Measurements from ENCODE around the gene REV3L.

REV3L gene

DNA sequence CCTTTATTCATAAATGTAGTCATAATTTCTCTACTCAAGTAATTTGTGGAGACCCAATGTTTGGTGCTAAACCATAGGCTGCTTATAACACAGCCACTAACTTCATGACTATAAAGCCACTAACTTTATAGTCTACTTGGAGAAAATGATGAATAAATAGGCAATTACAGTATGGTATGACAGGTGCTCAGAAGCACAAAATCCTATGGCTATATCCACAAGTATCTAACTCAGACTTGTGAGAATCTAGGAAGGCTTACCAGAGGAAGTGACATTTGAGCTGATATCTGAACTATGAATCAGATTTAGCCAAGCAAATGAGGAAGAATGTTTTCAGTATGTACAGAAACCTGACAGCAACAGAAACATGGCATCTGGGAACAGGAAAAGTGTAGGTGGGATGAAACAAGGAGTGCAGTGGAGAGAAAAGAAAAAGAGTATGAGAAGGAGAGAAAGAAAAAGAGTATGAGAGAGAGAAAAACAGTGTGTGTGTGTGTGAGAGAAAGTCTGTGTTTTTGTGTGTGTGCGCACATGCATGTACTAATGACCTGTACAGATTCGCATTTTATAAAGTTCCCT lies 59.9 kb downstream of the REV3L start:
- Histone ChIP-seq H3K27me3 (no peaks in the 10 kb centered on the region), H3K4me1 (peaks cover 3 to 56% (median 17%) of the 10 kb centered on the region in 4 donors), H3K36me3 (no peaks in the 10 kb centered on the region), H3K27ac (no peak overlapping the region), H3K4me3 (no peak overlapping the region), H3K9me3 (no peaks in the 10 kb centered on the region)
- no peak for DNase-seq
- intact Hi-C loops (cut with DNase I; ENCODE audit: low total_unique reads) = no loop called here
- TF ChIP-seq, protein P1, sequence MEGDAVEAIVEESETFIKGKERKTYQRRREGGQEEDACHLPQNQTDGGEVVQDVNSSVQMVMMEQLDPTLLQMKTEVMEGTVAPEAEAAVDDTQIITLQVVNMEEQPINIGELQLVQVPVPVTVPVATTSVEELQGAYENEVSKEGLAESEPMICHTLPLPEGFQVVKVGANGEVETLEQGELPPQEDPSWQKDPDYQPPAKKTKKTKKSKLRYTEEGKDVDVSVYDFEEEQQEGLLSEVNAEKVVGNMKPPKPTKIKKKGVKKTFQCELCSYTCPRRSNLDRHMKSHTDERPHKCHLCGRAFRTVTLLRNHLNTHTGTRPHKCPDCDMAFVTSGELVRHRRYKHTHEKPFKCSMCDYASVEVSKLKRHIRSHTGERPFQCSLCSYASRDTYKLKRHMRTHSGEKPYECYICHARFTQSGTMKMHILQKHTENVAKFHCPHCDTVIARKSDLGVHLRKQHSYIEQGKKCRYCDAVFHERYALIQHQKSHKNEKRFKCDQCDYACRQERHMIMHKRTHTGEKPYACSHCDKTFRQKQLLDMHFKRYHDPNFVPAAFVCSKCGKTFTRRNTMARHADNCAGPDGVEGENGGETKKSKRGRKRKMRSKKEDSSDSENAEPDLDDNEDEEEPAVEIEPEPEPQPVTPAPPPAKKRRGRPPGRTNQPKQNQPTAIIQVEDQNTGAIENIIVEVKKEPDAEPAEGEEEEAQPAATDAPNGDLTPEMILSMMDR (IDR thresholded peaks at IDR 0.05) = no peak

DNA sequence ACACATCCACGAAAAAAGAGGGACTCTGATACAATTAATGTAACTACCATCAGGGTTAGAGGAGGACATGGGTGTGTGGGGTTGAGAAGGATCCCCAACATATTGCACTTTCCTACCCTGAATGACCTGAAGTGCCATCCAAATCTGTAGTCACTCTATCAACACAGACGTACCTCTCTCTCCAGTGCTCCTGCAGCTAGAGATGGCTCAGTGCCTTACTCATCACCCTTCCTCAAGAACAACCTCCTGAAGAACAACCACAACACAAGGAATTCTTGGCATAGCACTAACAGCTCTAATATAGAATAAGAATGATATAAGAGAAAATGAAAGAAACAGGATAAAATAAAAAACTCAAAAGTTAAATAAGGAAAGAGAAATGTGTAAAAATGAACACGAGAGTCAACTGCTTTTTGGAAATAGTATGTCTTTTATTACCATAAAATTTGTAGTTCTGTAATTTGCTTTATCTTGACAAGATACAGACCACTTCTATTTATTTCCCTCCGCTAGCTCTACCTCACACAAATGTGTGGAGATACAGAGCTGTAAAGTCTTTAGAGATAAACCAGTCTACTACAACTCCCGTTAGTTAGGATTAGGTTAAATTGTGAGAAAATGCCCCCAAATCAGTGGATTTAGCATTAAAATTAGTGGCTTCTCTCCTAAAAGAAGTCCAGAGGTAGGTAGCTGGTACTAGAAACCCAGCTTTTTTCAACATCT lies 63.9 kb downstream of the REV3L start:
- Histone ChIP-seq H3K27ac (no peak overlapping the region), H3K27me3 (no peaks in the 10 kb centered on the region), H3K9me3 (no peaks in the 10 kb centered on the region), H3K36me3 (peaks cover 0 to 8% (median 3%) of the 10 kb centered on the region in 3 donors), H3K4me3 (no peak overlapping the region), H3K4me1 (peaks cover 8 to 46% (median 19%) of the 10 kb centered on the region in 4 donors)
- TF ChIP-seq, protein P1 (IDR thresholded peaks at IDR 0.05) = no peak
- intact Hi-C loops (cut with DNase I; ENCODE audit: low total_unique reads) = no loop called here
- no peak for DNase-seq

DNA sequence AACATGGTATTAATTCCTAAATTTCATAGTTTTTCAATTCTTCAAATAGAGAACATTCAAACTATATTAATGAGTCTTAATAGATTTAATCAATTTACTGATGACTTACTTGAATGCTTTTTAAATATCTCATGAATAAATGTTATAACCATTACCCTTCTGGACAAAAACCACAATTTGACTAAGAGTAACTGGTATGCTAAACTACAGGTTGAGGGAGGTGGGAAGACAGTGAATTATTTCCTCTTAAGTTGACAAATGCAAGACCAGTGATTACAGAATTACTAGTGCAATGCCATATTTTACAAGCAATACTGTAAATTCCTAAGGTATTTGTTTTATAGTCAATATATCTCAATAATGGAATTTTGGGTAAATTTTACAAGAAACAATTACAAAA lies 65.1 kb downstream of the REV3L start:
- DNase-seq = no peak
- Histone ChIP-seq H3K9me3 (no peaks in the 10 kb centered on the region), H3K27me3 (no peaks in the 10 kb centered on the region), H3K27ac (no peak overlapping the region), H3K4me1 (peaks cover 8 to 34% (median 15%) of the 10 kb centered on the region in 4 donors), H3K4me3 (no peak overlapping the region), H3K36me3 (peaks cover 0 to 12% (median 3%) of the 10 kb centered on the region in 3 donors)
- intact Hi-C loops (cut with DNase I; ENCODE audit: low total_unique reads) = no loop called here
- TF ChIP-seq, protein P1 (IDR thresholded peaks at IDR 0.05) = no peak

DNA sequence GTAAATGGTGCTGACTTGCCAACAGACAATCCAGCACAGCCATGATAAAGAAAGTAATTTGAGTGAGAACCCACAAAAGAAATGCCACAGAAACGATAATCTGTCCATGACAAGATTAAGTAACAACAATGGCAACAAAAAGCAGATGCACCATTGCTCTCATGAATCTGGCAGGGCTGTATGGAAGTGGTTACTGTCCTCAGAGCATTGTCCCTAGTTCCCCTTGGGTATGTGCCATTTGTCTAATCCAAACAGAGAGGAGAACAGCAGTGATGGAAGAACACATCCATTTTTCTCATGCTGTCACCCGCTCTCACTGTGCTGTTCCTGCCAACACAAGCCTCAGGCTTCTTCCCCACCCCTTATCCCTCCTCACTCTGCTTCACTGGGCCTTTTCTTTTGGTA lies 65.8 kb downstream of the REV3L start:
- peaks cover 0 to 13% (median 3%) of the 10 kb centered on the region in 3 donors for H3K36me3 ChIP-seq
- intact Hi-C loops (cut with DNase I; ENCODE audit: low total_unique reads) = no loop called here
- TF ChIP-seq, protein P1 (IDR thresholded peaks at IDR 0.05) = no peak
- DNase-seq = no peak
- peak overlapping the region in 1 of 2 donors; percentile 23 for H3K27ac ChIP-seq
- H3K27me3 ChIP-seq = no peaks in the 10 kb centered on the region
- no peaks in the 10 kb centered on the region for H3K9me3 ChIP-seq
- peaks cover 8 to 31% (median 15%) of the 10 kb centered on the region in 4 donors for H3K4me1 ChIP-seq
- no peak overlapping the region for H3K4me3 ChIP-seq

DNA sequence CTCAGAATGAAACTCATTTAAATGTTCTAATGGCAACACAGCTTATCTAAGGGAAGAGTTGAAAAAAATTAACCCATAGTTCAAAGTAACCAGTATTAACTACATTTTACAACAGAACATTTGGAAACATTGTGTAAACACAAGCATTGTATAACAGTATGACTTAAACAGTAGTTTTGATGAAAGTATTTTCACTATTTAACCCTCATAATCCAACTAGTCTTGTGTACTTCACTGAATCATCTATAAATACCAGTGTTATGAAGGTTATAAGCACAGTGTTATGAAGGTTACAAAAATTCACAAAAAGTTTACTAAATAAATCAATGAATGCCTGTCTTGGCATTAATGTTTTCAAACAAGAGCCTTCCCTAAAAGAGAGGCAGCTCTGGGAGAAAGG lies 66.5 kb downstream of the REV3L start:
- Histone ChIP-seq H3K27ac (peak overlapping the region in 1 of 2 donors; percentile 23), H3K4me3 (no peak overlapping the region), H3K36me3 (peaks cover 0 to 13% (median 3%) of the 10 kb centered on the region in 3 donors), H3K9me3 (no peaks in the 10 kb centered on the region), H3K4me1 (peaks cover 8 to 31% (median 15%) of the 10 kb centered on the region in 4 donors), H3K27me3 (no peaks in the 10 kb centered on the region)
- TF ChIP-seq, protein P1 (IDR thresholded peaks at IDR 0.05) = no peak
- no peak for DNase-seq
- intact Hi-C loops (cut with DNase I; ENCODE audit: low total_unique reads) = no loop called here

Measured in tibial artery (tissue), 4 donors.